PC-9 (cell line): ENCODE results near the gene MLX. TPM values are rescaled to one million over a fixed set of nuclear protein-coding genes. Genes with fewer than 3 reads are reported as not detected.

Experiments
- BruUV-seq: library from RNA; stranded (reverse); fragments of 400-500 nt; replicated peaks from 2 replicates; lab custom pipeline; 2021; lab: Mats Ljungman, UMichigan
- CTCF ChIA-PET: fragments of 300-600 bp; sonication (Branson Sonifier 250); formaldehyde crosslinking; loops from one replicate; lab custom pipeline; 2022; ENCODE audit warnings: antibody characterized with exemption; lab: Charles Lee
- POLR2A ChIA-PET: fragments of 300-600 bp; sonication (Branson Sonifier 250); formaldehyde crosslinking; loops from one replicate; lab custom pipeline; 2022; ENCODE audit warnings: antibody characterized with exemption; ENCODE audit not compliant: unreplicated experiment; lab: Charles Lee
- DNase-seq, 2 experiments: peaks; one replicate each; pipeline versions ENCODE4 v3.0.0 to v3.0.0-alpha.2; 2015 to 2022; ENCODE audit warnings: mixed read lengths in 1 of 2
- H2AFZ ChIP-seq: fragments of 200-600 bp; sonication (generic); 2 replicates; pipeline ENCODE4 v1.8.1; 2017; ENCODE audit warnings: antibody characterized with exemption
- H3F3A ChIP-seq: fragments of 200-600 bp; sonication (generic); 2 replicates; pipeline ENCODE4 v1.8.1; 2017; ENCODE audit warnings: antibody characterized with exemption, mild to moderate bottlenecking, low read depth; ENCODE audit not compliant: insufficient read depth
- H3K27ac ChIP-seq: fragments of 200-600 bp; sonication (generic); 2 replicates; pipeline ENCODE4 v1.6.1; 2016; ENCODE audit warnings: mixed run types
- H3K27me3 ChIP-seq: fragments of 200-600 bp; sonication (generic); 2 replicates; pipeline ENCODE4 v1.6.1; 2016; ENCODE audit warnings: low read depth, mixed run types; ENCODE audit not compliant: insufficient read depth
- H3K36me3 ChIP-seq: fragments of 200-600 bp; sonication (generic); 2 replicates; pipeline ENCODE4 v1.6.1; 2016; ENCODE audit warnings: low read depth, mixed run types
- H3K4me1 ChIP-seq: fragments of 200-600 bp; sonication (generic); replicated peaks from 2 replicates; pipeline ENCODE4 v1.6.1; 2016; ENCODE audit warnings: mixed run types; ENCODE audit not compliant: insufficient read depth
- H3K4me2 ChIP-seq: fragments of 200-600 bp; sonication (generic); 2 replicates; pipeline ENCODE4 v1.6.1; 2017; ENCODE audit warnings: mixed run types
- H3K4me3 ChIP-seq: fragments of 200-600 bp; sonication (generic); 2 replicates; pipeline ENCODE4 v1.6.1; 2016; ENCODE audit warnings: mixed run types
- H3K79me2 ChIP-seq: fragments of 200-600 bp; sonication (generic); 2 replicates; pipeline ENCODE4 v1.6.1; 2017; ENCODE audit warnings: low read depth, mixed run types
- H3K9me2 ChIP-seq: fragments of 200-600 bp; sonication (generic); 2 replicates; pipeline ENCODE4 v1.8.1; 2017; ENCODE audit warnings: mild to moderate bottlenecking; ENCODE audit not compliant: insufficient read depth
- H3K9me3 ChIP-seq: fragments of 200-600 bp; sonication (generic); 2 replicates; pipeline ENCODE4 v1.8.1; 2016; ENCODE audit warnings: low read depth; ENCODE audit not compliant: insufficient read depth
- H4K20me1 ChIP-seq: fragments of 200-600 bp; sonication (generic); 2 replicates; pipeline ENCODE4 v1.8.1; 2017; ENCODE audit not compliant: insufficient read depth
- EZH2 ChIP-seq: fragments of 200-600 bp; sonication (generic); IDR thresholded peaks from 2 replicates; pipeline ENCODE4 v1.8.0; 2017; ENCODE audit warnings: antibody characterized with exemption, low read depth
- intact Hi-C: fragments of 100-400 bp; cut with micrococcal nuclease; formaldehyde crosslinking; loops from one replicate; pipeline ENCODE4 v1.10.0; 2022; ENCODE audit not compliant: unreplicated experiment
- total RNA-seq: library from RNA; stranded (reverse); gene quantifications from 2 replicates; pipeline ENCODE4 v1.2.3, GENCODE V29; 2021
- TF ChIP-seq, protein P1 (sequence below): fragments of 200-600 bp; sonication (generic); conservative IDR thresholded peaks from 2 replicates; pipeline ENCODE4 v1.6.1; 2017; ENCODE audit warnings: mixed run types, antibody characterized with exemption, mild to moderate bottlenecking, moderate library complexity

The MLX gene
- total RNA-seq, 1 experiment from 2014 or later: 26.0 TPM

DNA sequence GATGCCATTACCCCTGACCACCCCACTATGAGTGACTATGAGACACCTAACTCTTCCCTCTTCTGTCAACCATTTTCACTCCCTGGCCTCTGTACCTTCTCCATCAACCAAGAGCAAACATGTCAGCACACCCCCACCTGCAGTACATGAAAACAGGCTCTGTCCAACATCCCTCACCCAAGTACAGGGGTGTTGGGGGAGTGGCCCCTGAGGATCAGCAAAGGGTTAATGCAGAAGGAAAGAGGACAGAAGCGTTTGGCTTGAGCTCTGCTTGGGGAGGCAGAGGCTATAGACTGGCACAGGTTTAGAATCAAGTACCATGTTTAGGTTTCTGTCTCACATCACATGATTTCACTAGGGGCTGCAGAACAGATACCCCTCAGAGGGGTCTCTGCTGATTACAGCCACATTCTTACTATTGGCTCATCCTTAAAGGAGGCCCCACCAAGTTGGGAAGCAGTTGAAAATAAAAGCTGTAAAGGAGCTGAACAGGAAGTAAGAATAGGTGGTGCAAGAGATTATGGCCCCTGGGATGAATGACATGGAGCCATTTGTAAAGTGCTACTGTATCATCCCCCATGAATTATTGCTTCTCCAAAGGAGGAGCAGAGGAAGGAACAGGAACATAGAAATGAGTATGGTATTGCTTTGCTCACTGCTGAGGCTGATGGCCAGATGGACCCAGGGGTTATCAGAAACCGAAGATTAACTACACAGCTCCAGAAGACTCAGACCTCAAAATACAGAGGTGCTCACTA is 13.1 kb downstream of the MLX start:
- ChIA-PET CTCF (interaction anchor here (0.6 kb wide), 1 partner anchor 22 kb away, joined by 6 read pairs; no protein-coding TSS in a partner anchor), POLR2A (no interaction called here)
- Histone ChIP-seq H3K4me2 (no peak overlapping the region), H3K4me1 (peaks cover 17% of the 10 kb centered on the region; the same call in 1 of the 2 replicates), H3K9me3 (no peaks in the 10 kb centered on the region), H3K79me2 (peaks cover 21% of the 10 kb centered on the region), H2AFZ (no peak overlapping the region), H3K4me3 (no peak overlapping the region), H3K27ac (no peak overlapping the region), H3K9me2 (no peaks in the 10 kb centered on the region), H3K27me3 (no peaks in the 10 kb centered on the region), H4K20me1 (no peaks in the 10 kb centered on the region), H3K36me3 (peaks cover 15% of the 10 kb centered on the region), H3F3A (peaks cover 45% of the 10 kb centered on the region)
- intact Hi-C loops: loop anchor here (5.0 kb wide), 2 partner anchors 242 to 357 kb away; partner anchors contain the start of gene BECN1
- DNase-seq: no peak
- TF ChIP-seq EZH2: no peak
- TF ChIP-seq, protein P1, sequence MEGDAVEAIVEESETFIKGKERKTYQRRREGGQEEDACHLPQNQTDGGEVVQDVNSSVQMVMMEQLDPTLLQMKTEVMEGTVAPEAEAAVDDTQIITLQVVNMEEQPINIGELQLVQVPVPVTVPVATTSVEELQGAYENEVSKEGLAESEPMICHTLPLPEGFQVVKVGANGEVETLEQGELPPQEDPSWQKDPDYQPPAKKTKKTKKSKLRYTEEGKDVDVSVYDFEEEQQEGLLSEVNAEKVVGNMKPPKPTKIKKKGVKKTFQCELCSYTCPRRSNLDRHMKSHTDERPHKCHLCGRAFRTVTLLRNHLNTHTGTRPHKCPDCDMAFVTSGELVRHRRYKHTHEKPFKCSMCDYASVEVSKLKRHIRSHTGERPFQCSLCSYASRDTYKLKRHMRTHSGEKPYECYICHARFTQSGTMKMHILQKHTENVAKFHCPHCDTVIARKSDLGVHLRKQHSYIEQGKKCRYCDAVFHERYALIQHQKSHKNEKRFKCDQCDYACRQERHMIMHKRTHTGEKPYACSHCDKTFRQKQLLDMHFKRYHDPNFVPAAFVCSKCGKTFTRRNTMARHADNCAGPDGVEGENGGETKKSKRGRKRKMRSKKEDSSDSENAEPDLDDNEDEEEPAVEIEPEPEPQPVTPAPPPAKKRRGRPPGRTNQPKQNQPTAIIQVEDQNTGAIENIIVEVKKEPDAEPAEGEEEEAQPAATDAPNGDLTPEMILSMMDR: no peak
- no TSS peak for BruUV-seq

GRCh38 chr17:42581744-42582270 is 14.9 kb downstream of the MLX start:
- TF ChIP-seq, protein P1: no peak
- no peak for TF ChIP-seq EZH2
- Histone ChIP-seq H3K4me3 (no peak overlapping the region), H3K27me3 (no peaks in the 10 kb centered on the region), H3F3A (peaks cover 37% of the 10 kb centered on the region; the same call in 1 of the 2 replicates), H2AFZ (no peak overlapping the region), H3K27ac (no peak overlapping the region), H3K36me3 (peaks cover 13% of the 10 kb centered on the region), H3K4me1 (peaks cover 7% of the 10 kb centered on the region; the same call in 1 of the 2 replicates), H3K9me2 (no peaks in the 10 kb centered on the region), H4K20me1 (no peaks in the 10 kb centered on the region), H3K4me2 (no peak overlapping the region), H3K9me3 (no peaks in the 10 kb centered on the region), H3K79me2 (peaks cover 12% of the 10 kb centered on the region)
- DNase-seq: no peak
- CTCF ChIA-PET: no interaction called here
- no TSS peak for BruUV-seq
- intact Hi-C loops: no loop called here
- POLR2A ChIA-PET: no interaction called here

GRCh38 chr17:42584880-42585279 is 18.0 kb downstream of the MLX start:
- no peaks in the 10 kb centered on the region for H3K9me2 ChIP-seq
- no peaks in the 10 kb centered on the region for H3K4me1 ChIP-seq
- no peaks in the 10 kb centered on the region for H3K9me3 ChIP-seq
- H3K27ac ChIP-seq: no peak overlapping the region
- no peak overlapping the region for H2AFZ ChIP-seq
- intact Hi-C loops: no loop called here
- no peaks in the 10 kb centered on the region for H3K79me2 ChIP-seq
- ChIA-PET CTCF (no interaction called here), POLR2A (no interaction called here)
- no TSS peak for BruUV-seq
- no peak overlapping the region for H3K4me2 ChIP-seq
- peaks cover 21% of the 10 kb centered on the region; the same call in 1 of the 2 replicates for H3F3A ChIP-seq
- no peaks in the 10 kb centered on the region for H4K20me1 ChIP-seq
- H3K27me3 ChIP-seq: no peaks in the 10 kb centered on the region
- TF ChIP-seq EZH2: no peak
- TF ChIP-seq, protein P1: no peak
- peaks cover 16% of the 10 kb centered on the region for H3K36me3 ChIP-seq
- H3K4me3 ChIP-seq: no peak overlapping the region
- DNase-seq: no peak
